Measurements from ENCODE around the gene CSNK1G2. TPM values are rescaled to one million over a fixed set of nuclear protein-coding genes. Genes with fewer than 3 reads are reported as not detected.

Gene CSNK1G2
- total and polyA plus RNA-seq, 2 of the 13 experiments (the other 11 are each of a cell fraction or from before 2014, with no cell fraction given) = 53.8 to 72.5 TPM

DNA sequence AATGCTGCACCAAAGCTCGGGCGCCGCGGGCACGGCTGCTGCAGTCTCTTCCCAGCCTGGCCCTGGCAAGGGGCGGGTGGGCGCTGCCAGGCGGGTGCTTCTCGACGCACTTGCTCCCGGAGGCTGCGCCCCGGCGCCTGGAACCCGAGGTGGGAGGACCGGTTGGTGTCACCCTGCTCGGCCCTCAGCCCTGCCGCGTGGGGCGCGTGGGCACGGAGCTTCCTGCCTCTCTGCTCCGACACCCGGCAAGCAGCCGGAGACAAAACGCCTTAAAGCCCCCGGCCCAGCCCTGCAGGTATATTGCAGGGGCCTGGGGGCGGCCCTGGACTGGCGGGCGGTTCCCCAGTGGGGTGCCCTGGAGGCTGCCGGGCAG is 39.8 kb downstream of the CSNK1G2 start:
- no peak overlapping the region for H3K27ac ChIP-seq (ENCODE audit: extremely low read length, insufficient read depth, low read length)
- no peaks in the 10 kb centered on the region for H3K4me1 ChIP-seq (ENCODE audit: insufficient read depth, low read length)
- no peak overlapping the region for H3K4me3 ChIP-seq (replicated peaks in 1 of 3; ENCODE audit: insufficient read depth in 1 of 3, low read depth in 2 of 3, low read length in 3 of 3)
- FAIRE-seq (no peak), ATAC-seq (no peak), DNase-seq (ENCODE audit: low spot score) (no peak)
- TSS peak; percentile 48 for BruUV-seq (replicated peaks)
- ChIA-PET CTCF (ENCODE audit: low intra/inter-chr PET ratio, low total read pairs) (no interaction called here), POLR2A (no interaction called here)
- no peak overlapping the region for H3K4me2 ChIP-seq (ENCODE audit: low read depth, low read length)
- TF ChIP-seq NFYB (CRISPR knock-in tag; IDR thresholded peaks at IDR 0.05) = no peak
- TF ChIP-seq SOX5 (CRISPR knock-in tag; IDR thresholded peaks at IDR 0.05; ENCODE audit: borderline replicate concordance) = no peak
- no peak for TF ChIP-seq ZNF720 (CRISPR knock-in tag; IDR thresholded peaks at IDR 0.05)
- no peak for TF ChIP-seq FOXC1 (CRISPR knock-in tag; IDR thresholded peaks at IDR 0.05; ENCODE audit: borderline replicate concordance)
- no peak for TF ChIP-seq SIN3A (IDR thresholded peaks at IDR 0.05; ENCODE audit: borderline replicate concordance, low read depth, low read length)
- TF ChIP-seq CREB3 (CRISPR knock-in tag; IDR thresholded peaks at IDR 0.05) = no peak
- TF ChIP-seq ZNF350 (CRISPR knock-in tag; IDR thresholded peaks at IDR 0.05; ENCODE audit: borderline replicate concordance, low read depth) = no peak
- no peak for TF ChIP-seq ZNF180 (CRISPR knock-in tag; IDR thresholded peaks at IDR 0.05; ENCODE audit: borderline replicate concordance, low read depth)
- TF ChIP-seq ZNF557 (CRISPR knock-in tag; IDR thresholded peaks at IDR 0.05) = no peak
- peaks cover 14 to 31% of the 10 kb centered on the region in 2 experiments; a peak in 4 of 5 replicates for H3K36me3 ChIP-seq (replicated peaks in 1 of 2; ENCODE audit: control insufficient read depth in 1 of 2, insufficient read depth in 2 of 2, low read length in 2 of 2)
- no peaks in the 10 kb centered on the region for H3K9me3 ChIP-seq (ENCODE audit: low read length)
- WGBS (ENCODE audit: low lambda C conversion rate) = 98% methylated on average over 18 of the region's 31 CpGs
- H3K27me3 ChIP-seq (ENCODE audit: control insufficient read depth in 1 of 2, insufficient read depth in 2 of 2, low read length in 2 of 2) = no peaks in the 10 kb centered on the region
- no peak overlapping the region for H2AFZ ChIP-seq (ENCODE audit: low read length)
- in situ Hi-C loops (cut with HindIII; ENCODE audit: extremely low pct_ligation_motif_present, low pct_unique_long_range_greater_than_20kb) = no loop called here
- no peaks in the 10 kb centered on the region for H4K20me1 ChIP-seq (ENCODE audit: insufficient read depth, low read length)
- intact Hi-C loops (cut with micrococcal nuclease; ENCODE audit: unreplicated experiment) = no loop called here
- no peak overlapping the region for H3K9ac ChIP-seq (ENCODE audit: insufficient read depth, low read depth, low read length)
- H3K79me2 ChIP-seq (ENCODE audit: insufficient read depth, low read length) = no peaks in the 10 kb centered on the region

GRCh38 chr19:1981253-1981652 is 40.3 kb downstream of the CSNK1G2 start:
- no peaks in the 10 kb centered on the region for H3K4me1 ChIP-seq (ENCODE audit: insufficient read depth, low read length)
- H3K27ac ChIP-seq (ENCODE audit: extremely low read length, insufficient read depth, low read length) = no peak overlapping the region
- ChIA-PET POLR2A (no interaction called here), CTCF (ENCODE audit: low intra/inter-chr PET ratio, low total read pairs) (no interaction called here)
- H3K79me2 ChIP-seq (ENCODE audit: insufficient read depth, low read length) = no peaks in the 10 kb centered on the region
- BruUV-seq (replicated peaks) = no TSS peak
- DNase-seq (ENCODE audit: low spot score) (no peak), FAIRE-seq (no peak), ATAC-seq (no peak)
- in situ Hi-C loops (cut with HindIII; ENCODE audit: extremely low pct_ligation_motif_present, low pct_unique_long_range_greater_than_20kb) = no loop called here
- peaks cover 13 to 28% of the 10 kb centered on the region in 2 experiments; a peak in 4 of 5 replicates for H3K36me3 ChIP-seq (replicated peaks in 1 of 2; ENCODE audit: control insufficient read depth in 1 of 2, insufficient read depth in 2 of 2, low read length in 2 of 2)
- intact Hi-C loops (cut with micrococcal nuclease; ENCODE audit: unreplicated experiment) = no loop called here
- H3K9ac ChIP-seq (ENCODE audit: insufficient read depth, low read depth, low read length) = no peak overlapping the region
- H4K20me1 ChIP-seq (ENCODE audit: insufficient read depth, low read length) = no peaks in the 10 kb centered on the region
- no peak overlapping the region for H3K4me3 ChIP-seq (replicated peaks in 1 of 3; ENCODE audit: insufficient read depth in 1 of 3, low read depth in 2 of 3, low read length in 3 of 3)
- no peak overlapping the region for H3K4me2 ChIP-seq (ENCODE audit: low read depth, low read length)
- WGBS (ENCODE audit: low lambda C conversion rate) = 96% methylated on average over 20 of the region's 20 CpGs
- no peaks in the 10 kb centered on the region for H3K27me3 ChIP-seq (ENCODE audit: control insufficient read depth in 1 of 2, insufficient read depth in 2 of 2, low read length in 2 of 2)
- no peaks in the 10 kb centered on the region for H3K9me3 ChIP-seq (ENCODE audit: low read length)
- no peak overlapping the region for H2AFZ ChIP-seq (ENCODE audit: low read length)
- TF ChIP-seq KLF12 (CRISPR knock-in tag; IDR thresholded peaks at IDR 0.05; ENCODE audit: borderline replicate concordance) = no peak
- no peak for TF ChIP-seq ZFP36L1 (CRISPR knock-in tag; IDR thresholded peaks at IDR 0.05)
- TF ChIP-seq, protein P1, sequence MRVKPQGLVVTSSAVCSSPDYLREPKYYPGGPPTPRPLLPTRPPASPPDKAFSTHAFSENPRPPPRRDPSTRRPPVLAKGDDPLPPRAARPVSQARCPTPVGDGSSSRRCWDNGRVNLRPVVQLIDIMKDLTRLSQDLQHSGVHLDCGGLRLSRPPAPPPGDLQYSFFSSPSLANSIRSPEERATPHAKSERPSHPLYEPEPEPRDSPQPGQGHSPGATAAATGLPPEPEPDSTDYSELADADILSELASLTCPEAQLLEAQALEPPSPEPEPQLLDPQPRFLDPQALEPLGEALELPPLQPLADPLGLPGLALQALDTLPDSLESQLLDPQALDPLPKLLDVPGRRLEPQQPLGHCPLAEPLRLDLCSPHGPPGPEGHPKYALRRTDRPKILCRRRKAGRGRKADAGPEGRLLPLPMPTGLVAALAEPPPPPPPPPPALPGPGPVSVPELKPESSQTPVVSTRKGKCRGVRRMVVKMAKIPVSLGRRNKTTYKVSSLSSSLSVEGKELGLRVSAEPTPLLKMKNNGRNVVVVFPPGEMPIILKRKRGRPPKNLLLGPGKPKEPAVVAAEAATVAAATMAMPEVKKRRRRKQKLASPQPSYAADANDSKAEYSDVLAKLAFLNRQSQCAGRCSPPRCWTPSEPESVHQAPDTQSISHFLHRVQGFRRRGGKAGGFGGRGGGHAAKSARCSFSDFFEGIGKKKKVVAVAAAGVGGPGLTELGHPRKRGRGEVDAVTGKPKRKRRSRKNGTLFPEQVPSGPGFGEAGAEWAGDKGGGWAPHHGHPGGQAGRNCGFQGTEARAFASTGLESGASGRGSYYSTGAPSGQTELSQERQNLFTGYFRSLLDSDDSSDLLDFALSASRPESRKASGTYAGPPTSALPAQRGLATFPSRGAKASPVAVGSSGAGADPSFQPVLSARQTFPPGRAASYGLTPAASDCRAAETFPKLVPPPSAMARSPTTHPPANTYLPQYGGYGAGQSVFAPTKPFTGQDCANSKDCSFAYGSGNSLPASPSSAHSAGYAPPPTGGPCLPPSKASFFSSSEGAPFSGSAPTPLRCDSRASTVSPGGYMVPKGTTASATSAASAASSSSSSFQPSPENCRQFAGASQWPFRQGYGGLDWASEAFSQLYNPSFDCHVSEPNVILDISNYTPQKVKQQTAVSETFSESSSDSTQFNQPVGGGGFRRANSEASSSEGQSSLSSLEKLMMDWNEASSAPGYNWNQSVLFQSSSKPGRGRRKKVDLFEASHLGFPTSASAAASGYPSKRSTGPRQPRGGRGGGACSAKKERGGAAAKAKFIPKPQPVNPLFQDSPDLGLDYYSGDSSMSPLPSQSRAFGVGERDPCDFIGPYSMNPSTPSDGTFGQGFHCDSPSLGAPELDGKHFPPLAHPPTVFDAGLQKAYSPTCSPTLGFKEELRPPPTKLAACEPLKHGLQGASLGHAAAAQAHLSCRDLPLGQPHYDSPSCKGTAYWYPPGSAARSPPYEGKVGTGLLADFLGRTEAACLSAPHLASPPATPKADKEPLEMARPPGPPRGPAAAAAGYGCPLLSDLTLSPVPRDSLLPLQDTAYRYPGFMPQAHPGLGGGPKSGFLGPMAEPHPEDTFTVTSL (CRISPR knock-in tag; IDR thresholded peaks at IDR 0.05; ENCODE audit: borderline replicate concordance) = no peak
- TF ChIP-seq NRL (CRISPR knock-in tag; IDR thresholded peaks at IDR 0.05; ENCODE audit: borderline replicate concordance) = no peak
- no peak for TF ChIP-seq REXO4 (CRISPR knock-in tag; IDR thresholded peaks at IDR 0.05; ENCODE audit: borderline replicate concordance)
